AG08395 (cell line): ENCODE results near the gene MT1X.
"Not testable (repeated sequence)": the region's sequence is repeated elsewhere in the genome, so short reads cannot be mapped to it uniquely, and the experiment has no call there.

Source experiments
- DNase-seq: peaks from one replicate; pipeline ENCODE4 v3.0.0; 2012; ENCODE audit warnings: mixed read lengths, low spot score

Gene MT1X

GRCh38 chr16:56710181-56710737 is 28.0 kb downstream of the MT1X start:
- no peak for DNase-seq

GRCh38 chr16:56711862-56712261 is 29.6 kb downstream of the MT1X start:
- DNase-seq: no peak

DNA sequence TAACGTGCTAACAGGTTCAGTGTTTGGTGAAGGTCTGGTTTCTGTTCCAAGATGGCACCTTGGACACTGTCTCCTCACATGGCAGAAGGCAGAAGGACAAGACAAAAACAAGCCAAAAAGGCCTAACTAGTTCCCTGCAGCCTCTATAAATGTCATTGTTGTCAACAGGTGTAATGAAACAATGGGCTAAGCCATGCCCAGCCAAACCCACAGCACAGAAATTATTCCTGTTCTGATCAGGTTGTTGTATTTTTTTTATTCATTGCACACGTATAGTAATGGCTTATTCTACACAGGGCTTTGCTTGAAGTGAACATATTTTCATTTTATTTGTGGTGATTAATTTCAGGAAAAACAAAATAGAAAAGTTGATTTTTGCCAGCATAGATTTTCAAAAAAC is 31.5 kb downstream of the MT1X start:
- DNase-seq: no peak

DNA sequence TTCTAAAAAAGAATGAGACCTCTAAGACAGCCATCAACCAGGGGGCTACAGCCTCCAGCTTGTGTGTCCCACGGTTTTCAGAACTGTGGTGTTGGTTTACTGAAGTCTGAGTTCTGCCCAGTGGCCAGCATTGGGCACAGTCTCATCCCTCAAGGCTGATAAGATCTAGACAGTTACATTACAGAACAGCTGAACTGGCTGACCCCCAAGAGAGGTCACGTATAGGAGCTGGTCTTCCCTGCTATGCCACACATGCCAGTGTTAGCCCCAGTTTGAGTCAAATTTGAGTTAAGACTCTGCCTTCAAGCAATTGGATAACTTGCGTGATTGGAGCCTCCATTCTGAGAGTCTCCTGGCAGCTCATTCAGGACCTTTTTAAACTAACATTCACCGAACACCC is 32.9 kb downstream of the MT1X start:
- DNase-seq: no peak

DNA sequence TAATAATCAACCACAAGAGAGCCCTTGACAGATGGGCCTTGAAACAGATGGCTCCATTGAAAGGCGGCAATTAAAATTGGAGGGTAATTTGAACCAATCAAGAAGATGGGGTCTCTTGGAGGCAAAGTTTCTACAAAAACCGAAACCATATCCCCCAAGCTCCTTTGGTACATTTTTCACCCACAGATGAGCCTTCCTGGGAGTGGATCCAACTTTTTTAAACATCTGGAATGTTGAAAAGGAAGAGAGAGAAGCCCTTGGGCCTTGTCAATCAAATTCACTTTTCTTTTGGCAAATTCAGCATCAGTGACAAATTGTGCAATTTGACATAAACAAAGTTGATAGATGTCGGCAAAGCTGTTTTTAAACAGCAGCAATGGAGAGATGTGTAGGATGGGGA is 34.5 kb downstream of the MT1X start:
- DNase-seq: no peak

- DNase-seq: not testable (repeated sequence)
Observed at GRCh38 chr16:56717532-56717931, 35.3 kb downstream of the MT1X start.

GRCh38 chr16:56722200-56722842 is 40.1 kb downstream of the MT1X start:
- DNase-seq: no peak

DNA sequence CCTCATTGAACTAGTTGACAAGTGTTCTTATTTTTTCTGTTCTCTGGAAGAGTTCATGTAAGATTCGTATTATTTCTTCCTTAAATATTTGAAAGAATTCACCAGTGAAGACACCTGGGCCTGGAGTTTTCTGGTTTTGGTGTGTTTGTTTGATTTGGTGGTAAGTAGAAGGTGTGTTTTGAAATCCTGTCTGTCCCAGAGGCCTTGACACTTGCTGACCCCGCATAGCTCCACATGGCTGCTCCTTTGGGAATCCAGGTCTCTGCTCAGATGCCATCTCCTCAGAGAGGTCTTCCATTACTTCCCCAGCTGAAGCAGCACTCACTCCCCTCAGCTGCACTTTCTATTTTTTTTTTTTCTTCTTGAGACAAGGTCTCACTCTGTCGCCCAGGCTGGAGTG is 41.9 kb downstream of the MT1X start:
- DNase-seq: no peak

- DNase-seq: no peak
Observed at GRCh38 chr16:56726283-56726682, 44.0 kb downstream of the MT1X start.

GRCh38 chr16:56726926-56727325 is 44.7 kb downstream of the MT1X start:
- no peak for DNase-seq

DNA sequence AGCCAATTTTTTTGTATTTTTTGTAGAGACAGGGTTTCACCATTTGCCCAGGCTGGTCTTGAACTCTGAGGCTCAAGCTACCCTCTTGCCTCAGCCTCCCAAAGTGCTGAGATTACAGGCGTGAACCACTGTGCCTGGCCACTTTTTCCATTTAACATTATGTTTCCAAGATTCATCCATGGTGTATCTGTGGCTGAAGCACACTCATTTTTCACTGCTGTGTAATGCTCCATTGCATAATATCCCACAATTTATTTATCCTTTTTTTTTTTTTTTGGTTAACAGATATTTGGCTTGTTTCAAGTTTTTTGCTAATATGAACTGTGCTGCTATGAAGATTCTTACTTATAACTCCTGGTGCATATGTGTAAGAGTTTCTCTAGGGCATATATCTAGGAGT is 45.8 kb downstream of the MT1X start:
- no peak for DNase-seq

DNA sequence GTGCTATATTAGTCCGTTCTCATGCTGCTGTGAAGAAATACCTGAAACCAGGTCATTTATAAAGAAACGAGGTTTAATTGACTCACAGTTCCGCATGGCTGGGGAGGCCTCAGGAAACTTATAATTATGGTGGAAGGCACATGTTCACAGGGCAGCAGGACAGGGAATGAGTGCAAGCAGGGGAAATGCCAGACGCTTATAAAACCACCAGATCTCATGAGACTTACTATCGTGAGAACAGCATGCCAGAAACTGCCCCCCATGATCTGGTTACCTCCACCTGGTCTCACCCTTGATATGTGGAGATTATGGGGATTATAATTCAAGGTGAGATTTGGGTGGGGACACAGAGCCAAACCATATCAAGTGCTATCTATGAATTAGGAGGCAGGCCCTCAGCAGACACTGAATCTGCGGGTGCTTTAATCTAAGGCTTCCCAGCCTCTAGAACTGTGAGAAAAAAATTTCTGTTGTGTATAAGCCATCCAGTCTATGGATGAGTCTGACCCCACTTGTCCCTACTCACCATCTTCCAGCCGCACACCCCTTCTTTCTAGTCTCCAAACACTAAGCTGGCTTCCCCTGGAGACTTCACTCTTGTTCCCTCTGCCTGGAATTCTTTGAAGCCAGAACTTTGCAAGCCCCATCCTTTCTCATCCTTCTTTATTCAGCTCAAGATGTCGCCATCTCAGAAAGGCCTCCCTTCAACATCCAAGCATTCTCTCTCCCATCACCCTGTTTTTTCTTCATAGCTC is 46.9 kb downstream of the MT1X start:
- no peak for DNase-seq

- DNase-seq: peak; percentile 98
Observed at GRCh38 chr16:56729735-56730662, 47.7 kb downstream of the MT1X start, which contains the start of gene NUP93. Gene NUP93 (plus strand): TSS chr16:56730129. CDS start chr16:56748248, 18,119 bp downstream.

DNA sequence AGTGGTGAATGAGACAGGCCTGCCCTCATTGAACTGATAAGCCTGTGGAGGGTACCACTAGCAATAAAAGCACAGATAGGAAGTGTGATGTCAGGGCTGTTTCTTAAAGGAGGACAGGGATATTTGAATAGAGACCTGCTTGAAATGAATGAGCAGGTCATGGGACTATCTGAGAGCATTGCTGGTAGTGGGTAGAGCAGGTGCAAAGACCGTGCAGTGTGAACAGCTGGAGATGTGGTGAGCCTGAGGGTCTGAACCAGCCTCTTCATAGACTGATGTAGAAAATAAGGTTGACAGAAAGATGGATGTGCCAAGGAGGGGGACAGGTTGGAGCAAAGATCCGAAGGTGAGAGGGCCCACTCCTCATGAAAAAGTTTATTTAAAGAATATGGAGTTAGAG is 50.1 kb downstream of the MT1X start:
- no peak for DNase-seq

GRCh38 chr16:56732832-56733231 is 50.6 kb downstream of the MT1X start:
- no peak for DNase-seq
